H1 (cell line): ENCODE data around the gene DCDC2B. TPM values are rescaled to one million over a fixed set of nuclear protein-coding genes. Genes with fewer than 3 reads are reported as not detected.

Experiments used
- CTCF ChIA-PET: fragments of 300-600 bp; sonication (Branson Sonifier 250); formaldehyde crosslinking; loops from one replicate; lab custom pipeline; 2021; ENCODE audit not compliant: partially characterized antibody; lab: Charles Lee
- POLR2A ChIA-PET: fragments of 300-600 bp; sonication (Branson Sonifier 250); formaldehyde crosslinking; loops from one replicate; lab custom pipeline; 2021; ENCODE audit warnings: inconsistent platforms; ENCODE audit not compliant: partially characterized antibody; lab: Charles Lee
- DNase-seq, 2 experiments: peaks; one replicate each; pipeline versions ENCODE4 v3.0.0 to v3.0.0-alpha.2; 2010 to 2022; ENCODE audit warnings: low spot score in 2 of 2, low read depth in 1 of 2, mixed read lengths in 1 of 2
- FAIRE-seq: peaks from 2 replicates; lab custom pipeline; 2011; peaks lifted over from hg19 to GRCh38; lab: Jason Lieb, UNC
- H2AFZ ChIP-seq: 2 replicates; pipeline ENCODE4 v1.8.1; 2012; ENCODE audit warnings: low read length, inconsistent platforms
- H2AK5ac ChIP-seq: 2 replicates; pipeline ENCODE4 v1.6.1; 2013; ENCODE audit warnings: low read depth, low read length
- H2BK120ac ChIP-seq: replicated peaks from 2 replicates; pipeline ENCODE3; 2013; ENCODE audit warnings: low read depth, low read length, inconsistent platforms
- H2BK12ac ChIP-seq: 2 replicates; pipeline ENCODE4 v1.6.1; 2013; ENCODE audit warnings: low read depth, low read length
- H2BK15ac ChIP-seq: 2 replicates; pipeline ENCODE4 v1.6.1; 2013; ENCODE audit warnings: low read length
- H2BK20ac ChIP-seq: 2 replicates; pipeline ENCODE4 v1.6.1; 2013; ENCODE audit warnings: low read length
- H2BK5ac ChIP-seq: 2 replicates; pipeline ENCODE4 v1.6.1; 2013; ENCODE audit warnings: low read depth, low read length
- H3K14ac ChIP-seq: 2 replicates; pipeline ENCODE4 v1.6.1; 2013; ENCODE audit warnings: inconsistent platforms; ENCODE audit not compliant: insufficient read length
- H3K18ac ChIP-seq: 2 replicates; pipeline ENCODE4 v1.6.1; 2013; ENCODE audit warnings: low read length; ENCODE audit errors: extremely low read depth
- H3K23ac ChIP-seq: 2 replicates; pipeline ENCODE4 v1.6.1; 2013; ENCODE audit warnings: inconsistent platforms; ENCODE audit not compliant: insufficient read length
- H3K23me2 ChIP-seq: 2 replicates; pipeline ENCODE4 v1.6.1; 2013; ENCODE audit warnings: low read depth, low read length
- H3K27ac ChIP-seq: 2 replicates; pipeline ENCODE4 v1.6.1; 2011; ENCODE audit warnings: low read depth, low read length, inconsistent platforms
- H3K27me3 ChIP-seq, 4 experiments: replicated peaks in 1 of 4; 1 replicate in 1 of 4; 2 replicates in 3 of 4; pipeline versions ENCODE4 v1.6.1 to v1.8.1; 2011 to 2013; ENCODE audit warnings: low read length in 3 of 4, mild to moderate bottlenecking in 3 of 4, inconsistent platforms in 2 of 4, mixed read lengths in 2 of 4, moderate library complexity in 1 of 4; ENCODE audit not compliant: control insufficient read depth in 3 of 4, insufficient read depth in 3 of 4; ENCODE audit errors: extremely low read depth in 1 of 4
- H3K36me3 ChIP-seq, 4 experiments: 2 replicates each; pipeline versions ENCODE4 v1.6.1 to v1.8.1; 2011 to 2013; ENCODE audit warnings: mild to moderate bottlenecking in 4 of 4, low read length in 3 of 4, moderate library complexity in 2 of 4, control low read depth in 1 of 4, inconsistent platforms in 1 of 4; ENCODE audit not compliant: insufficient read depth in 4 of 4, control insufficient read depth in 2 of 4
- H3K4ac ChIP-seq: replicated peaks from 2 replicates; pipeline ENCODE3; 2013; ENCODE audit warnings: low read length, low read depth, mixed read lengths, inconsistent platforms; ENCODE audit not compliant: insufficient read length
- H3K4me1 ChIP-seq, 4 experiments: replicated peaks in 1 of 4; 1 replicate in 1 of 4; 2 replicates in 3 of 4; pipeline versions ENCODE4 v1.6.1 to v1.8.1; 2011 to 2013; ENCODE audit warnings: low read length in 3 of 4, inconsistent platforms in 2 of 4, mixed read lengths in 1 of 4; ENCODE audit not compliant: insufficient read depth in 4 of 4, control insufficient read depth in 3 of 4
- H3K4me2 ChIP-seq, 2 experiments: 2 replicates each; pipeline versions ENCODE4 v1.6.1 to v1.8.1; 2011 to 2013; ENCODE audit warnings: low read depth in 2 of 2, low read length in 2 of 2, control low read depth in 1 of 2, inconsistent platforms in 1 of 2, mild to moderate bottlenecking in 1 of 2; ENCODE audit not compliant: insufficient read depth in 1 of 2
- H3K4me3 ChIP-seq, 4 experiments: fragments of 200-600, 300-600 bp in 1 of 4; sonication (generic), shearing (Covaris generic), sonication (Bioruptor Twin) in 1 of 4; 2 replicates each; pipeline versions ENCODE4 v1.5.1 to v1.8.1; 2011 to 2016; ENCODE audit warnings: low read length in 4 of 4, low read depth in 3 of 4, control low read depth in 2 of 4, inconsistent platforms in 2 of 4, mild to moderate bottlenecking in 2 of 4, mixed read lengths in 1 of 4, moderate library complexity in 1 of 4; ENCODE audit not compliant: insufficient read depth in 2 of 4; ENCODE audit errors: extremely low read depth in 1 of 4
- H3K56ac ChIP-seq: replicated peaks from 2 replicates; pipeline ENCODE3; 2013; ENCODE audit warnings: low read depth, mild to moderate bottlenecking, mixed read lengths, low read length, inconsistent platforms; ENCODE audit not compliant: insufficient read length
- H3K79me1 ChIP-seq: 2 replicates; pipeline ENCODE4 v1.6.1; 2013; ENCODE audit warnings: low read depth, low read length, control low read depth
- H3K79me2 ChIP-seq, 2 experiments: 2 replicates each; pipeline versions ENCODE4 v1.6.1 to v1.8.1; 2012 to 2013; ENCODE audit warnings: low read length in 2 of 2, mild to moderate bottlenecking in 2 of 2, inconsistent platforms in 1 of 2; ENCODE audit not compliant: insufficient read depth in 2 of 2, control insufficient read depth in 1 of 2
- H3K9ac ChIP-seq, 4 experiments: replicated peaks in 1 of 4; 1 replicate in 1 of 4; 2 replicates in 3 of 4; pipeline versions ENCODE4 v1.6.1 to v1.8.1; 2011 to 2013; ENCODE audit warnings: low read depth in 3 of 4, low read length in 3 of 4, control low read depth in 2 of 4, mild to moderate bottlenecking in 2 of 4, moderate library complexity in 2 of 4, inconsistent platforms in 1 of 4; ENCODE audit errors: extremely low read depth in 1 of 4
- H3K9me3 ChIP-seq, 2 experiments: 2 replicates each; pipeline versions ENCODE4 v1.6.1 to v1.8.1; 2012 to 2013; ENCODE audit warnings: mild to moderate bottlenecking in 2 of 2, moderate library complexity in 2 of 2, control low read depth in 1 of 2, inconsistent platforms in 1 of 2, low read depth in 1 of 2, low read length in 1 of 2, mixed read lengths in 1 of 2; ENCODE audit not compliant: insufficient read depth in 2 of 2
- H4K20me1 ChIP-seq, 2 experiments: replicated peaks in 1 of 2; 2 replicates each; pipeline versions ENCODE3 to v1.8.1; 2011 to 2013; ENCODE audit warnings: inconsistent platforms in 2 of 2, low read length in 2 of 2, mild to moderate bottlenecking in 1 of 2; ENCODE audit not compliant: insufficient read depth in 2 of 2, control insufficient read depth in 1 of 2
- H4K5ac ChIP-seq: 2 replicates; pipeline ENCODE4 v1.6.1; 2013; ENCODE audit warnings: low read length, low read depth, mixed read lengths, inconsistent platforms; ENCODE audit not compliant: insufficient read length
- H4K8ac ChIP-seq: 2 replicates; pipeline ENCODE4 v1.8.0; 2013; ENCODE audit warnings: mild to moderate bottlenecking, moderate library complexity, low read length, inconsistent platforms; ENCODE audit not compliant: insufficient read depth; ENCODE audit errors: extremely low read depth
- H4K91ac ChIP-seq: replicated peaks from 2 replicates; pipeline ENCODE3; 2013; ENCODE audit warnings: low read length, mixed read lengths, inconsistent platforms; ENCODE audit not compliant: insufficient read length
- CEBPB ChIP-seq: IDR thresholded peaks from 2 replicates; pipeline ENCODE4 v1.6.1; 2012; ENCODE audit warnings: low read depth, low read length
- EGR1 ChIP-seq: IDR thresholded peaks from 2 replicates; pipeline ENCODE4 v1.6.1; 2011; ENCODE audit warnings: low read depth, low read length, borderline replicate concordance
- EP300 ChIP-seq, 2 experiments: IDR thresholded peaks; 1 replicate in 1 of 2; 2 replicates in 1 of 2; pipeline ENCODE4 v1.6.1; 2011 to 2012; ENCODE audit warnings: low read depth in 2 of 2, low read length in 2 of 2, mild to moderate bottlenecking in 2 of 2, borderline replicate concordance in 1 of 2, inconsistent platforms in 1 of 2, moderate library complexity in 1 of 2
- GABPA ChIP-seq: IDR thresholded peaks from 2 replicates; pipeline ENCODE4 v1.6.1; 2011; ENCODE audit warnings: mild to moderate bottlenecking, low read length, moderate library complexity, borderline replicate concordance; ENCODE audit not compliant: insufficient read depth
- HDAC6 ChIP-seq: IDR thresholded peaks from one replicate; pipeline ENCODE4 v1.7.1; 2012; ENCODE audit warnings: low read depth, mild to moderate bottlenecking, inconsistent platforms, low read length, moderate library complexity
- PHF8 ChIP-seq: fragments of 200-600 bp; sonication (generic); conservative IDR thresholded peaks from 2 replicates; pipeline ENCODE4 v1.7.1; 2012; ENCODE audit warnings: low read depth, mild to moderate bottlenecking, inconsistent platforms, low read length, moderate library complexity
- POU5F1 ChIP-seq: IDR thresholded peaks from 2 replicates; pipeline ENCODE4 v1.6.1; 2011; ENCODE audit warnings: low read depth, mild to moderate bottlenecking, low read length, moderate library complexity
- WGBS, 2 experiments: shearing (Covaris generic) in 1 of 2; methylation state at CpG; one replicate each; pipeline versions ENCODE4 v1.1.6 to v1.1.7; 2013 to 2015; ENCODE audit warnings: low lambda C conversion rate in 2 of 2, mixed read lengths in 2 of 2, inconsistent platforms in 1 of 2, low coverage in 1 of 2, missing lambda C conversion rate in 1 of 2; ENCODE audit not compliant: insufficient replicate concordance in 2 of 2, insufficient coverage in 1 of 2, insufficient read length in 1 of 2; ENCODE audit errors: extremely low coverage in 1 of 2, missing lambda C conversion rate in 1 of 2; 5-methylcytosine and 5-hydroxymethylcytosine counted together
- polyA plus RNA-seq, 7 experiments: library from polyadenylated mRNA; depleted of rRNA in 3 of 7; stranded (reverse) in 5 of 7; unstranded in 2 of 7; fragments of >200 nt in 5 of 7; fragments of 200-250 nt in 2 of 7; gene quantifications; 1 replicate in 5 of 7; 2 replicates in 1 of 7; 4 replicates in 1 of 7; pipeline versions ENCODE4 v1.2.1 to v1.2.3, GENCODE V29; 2011 to 2013; ENCODE audit warnings: missing spikeins in 2 of 7, mixed read lengths in 2 of 7
- total RNA-seq: library from RNA; stranded (reverse); fragmentation: NEBNext Ultra II Directional; extraction: Animal tissue kit (Norgen Biotek cat#: 25700); gene quantifications from 2 replicates; pipeline ENCODE4 v1.2.1, GENCODE V29; 2021

Gene DCDC2B
- total and polyA plus RNA-seq, 2 of the 8 experiments (the other 6 are each of a cell fraction or from before 2014, with no cell fraction given), result not detected

DNA sequence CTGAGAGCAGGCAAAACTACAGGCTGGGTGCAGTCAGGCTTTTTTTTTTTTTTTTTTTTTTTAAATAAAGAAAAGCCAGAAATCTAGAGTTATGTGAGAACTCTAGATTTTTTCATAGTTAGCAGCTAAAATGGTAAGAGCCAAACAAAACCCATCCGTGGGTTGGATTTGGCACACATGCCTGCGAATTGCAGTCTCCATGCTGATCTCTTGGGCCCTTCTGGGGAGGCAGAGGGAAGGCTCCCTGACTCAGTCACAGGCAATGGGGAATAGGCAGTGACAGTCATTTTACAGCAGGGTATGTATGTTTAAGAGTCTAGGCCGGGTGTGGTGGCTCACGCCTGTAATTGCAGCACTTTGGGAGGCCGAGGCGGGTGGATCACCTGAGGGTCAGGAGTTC is 26.8 kb upstream of the DCDC2B start:
- 92% methylated on average over 6 of the region's 6 CpGs; no CpG with 5 or more reads in 1 of the 2 experiments for WGBS, 2 experiments
- Histone ChIP-seq H2BK20ac (no peak overlapping the region), H3K27ac (no peak overlapping the region), H3K4me1 (peaks cover 8 to 15% (median 10%) of the 10 kb centered on the region in 4 experiments; a peak in 6 of 7 replicates), H4K5ac (no peak overlapping the region), H2AK5ac (no peak overlapping the region), H2BK120ac (no peak overlapping the region), H3K4me2 (peak overlapping the region in 1 of 2 experiments; percentile 7; a peak in 1 of 4 replicates), H2BK15ac (no peak overlapping the region), H3K56ac (no peak overlapping the region), H4K20me1 (peaks cover 0 to 8% of the 10 kb centered on the region in 2 experiments), H3K36me3 (peaks cover 13 to 42% (median 33%) of the 10 kb centered on the region in 4 experiments), H3K4me3 (no peak overlapping the region), H3K14ac (no peak overlapping the region), H3K79me1 (peaks cover 3% of the 10 kb centered on the region; the same call in 1 of the 2 replicates), H4K91ac (no peak overlapping the region), H3K9me3 (no peaks in the 10 kb centered on the region), H2BK12ac (no peak overlapping the region), H3K27me3 (no peaks in the 10 kb centered on the region), H3K18ac (no peak overlapping the region), H3K9ac (peak overlapping the region in 1 of 4 experiments; percentile 23; a peak in 1 of 7 replicates), H3K79me2 (peaks cover 7 to 45% of the 10 kb centered on the region in 2 experiments), H4K8ac (no peak overlapping the region), H3K23me2 (peaks cover 2% of the 10 kb centered on the region; the same call in 1 of the 2 replicates), H3K4ac (no peak overlapping the region), H2AFZ (no peak overlapping the region), H3K23ac (no peak overlapping the region), H2BK5ac (no peak overlapping the region)
- TF ChIP-seq CEBPB, result no peak
- TF ChIP-seq POU5F1, result no peak
- TF ChIP-seq GABPA, result no peak
- TF ChIP-seq EGR1, result no peak
- TF ChIP-seq HDAC6, result no peak
- TF ChIP-seq PHF8, result no peak
- no peak for TF ChIP-seq EP300 (IDR thresholded peaks at IDR 0.05; ENCODE audit: borderline replicate concordance in 1 of 2, low read depth in 2 of 2, low read length in 2 of 2)
- CTCF ChIA-PET, result interaction anchor here (1.2 kb wide), 1 partner anchor 9 kb away, joined by 3 read pairs; no protein-coding TSS in a partner anchor
- DNase-seq (no peak), FAIRE-seq (no peak)
- POLR2A ChIA-PET, result interaction anchor here (1.1 to 18.1 kb wide), 3 partner anchors 14 to 151 kb away, joined by 3 to 332 read pairs (median 10); partner anchors contain the start of genes CCDC28B and IQCC
